ENCODE results near the gene IGFBP3. TPM values are rescaled to one million over a fixed set of nuclear protein-coding genes. Genes with fewer than 3 reads are reported as not detected.

IGFBP3 gene
- total RNA-seq, 2 donors from 2014 or later = 122 to 251 TPM

DNA sequence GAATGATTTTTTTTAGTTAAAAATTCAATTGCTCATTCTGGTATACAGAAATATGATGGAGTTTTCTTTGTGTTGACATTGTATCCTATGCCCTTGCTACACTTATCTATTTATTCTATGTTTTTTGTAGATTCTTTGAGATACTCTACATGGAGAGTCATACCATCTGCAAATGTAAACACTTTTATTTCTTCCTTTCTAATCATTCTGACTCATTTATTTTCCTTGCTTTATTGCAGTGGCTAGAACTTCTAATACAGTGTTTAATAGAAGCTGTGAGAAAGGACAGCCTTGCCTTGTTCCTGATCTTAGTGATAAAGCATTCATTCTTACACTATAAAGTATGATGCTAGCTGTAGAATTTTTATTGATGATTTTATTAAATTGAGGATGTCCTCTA, 9.9 kb upstream of the IGFBP3 start:
- TF ChIP-seq, protein P1, sequence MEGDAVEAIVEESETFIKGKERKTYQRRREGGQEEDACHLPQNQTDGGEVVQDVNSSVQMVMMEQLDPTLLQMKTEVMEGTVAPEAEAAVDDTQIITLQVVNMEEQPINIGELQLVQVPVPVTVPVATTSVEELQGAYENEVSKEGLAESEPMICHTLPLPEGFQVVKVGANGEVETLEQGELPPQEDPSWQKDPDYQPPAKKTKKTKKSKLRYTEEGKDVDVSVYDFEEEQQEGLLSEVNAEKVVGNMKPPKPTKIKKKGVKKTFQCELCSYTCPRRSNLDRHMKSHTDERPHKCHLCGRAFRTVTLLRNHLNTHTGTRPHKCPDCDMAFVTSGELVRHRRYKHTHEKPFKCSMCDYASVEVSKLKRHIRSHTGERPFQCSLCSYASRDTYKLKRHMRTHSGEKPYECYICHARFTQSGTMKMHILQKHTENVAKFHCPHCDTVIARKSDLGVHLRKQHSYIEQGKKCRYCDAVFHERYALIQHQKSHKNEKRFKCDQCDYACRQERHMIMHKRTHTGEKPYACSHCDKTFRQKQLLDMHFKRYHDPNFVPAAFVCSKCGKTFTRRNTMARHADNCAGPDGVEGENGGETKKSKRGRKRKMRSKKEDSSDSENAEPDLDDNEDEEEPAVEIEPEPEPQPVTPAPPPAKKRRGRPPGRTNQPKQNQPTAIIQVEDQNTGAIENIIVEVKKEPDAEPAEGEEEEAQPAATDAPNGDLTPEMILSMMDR (IDR thresholded peaks at IDR 0.05) = no peak
- Histone ChIP-seq H3K27me3 (no peaks in the 10 kb centered on the region), H3K4me1 (no peaks in the 10 kb centered on the region), H3K27ac (no peak overlapping the region), H3K4me3 (no peak overlapping the region), H3K9me3 (no peaks in the 10 kb centered on the region), H3K36me3 (no peaks in the 10 kb centered on the region)
- no peak for DNase-seq (ENCODE audit: low spot score)

DNA sequence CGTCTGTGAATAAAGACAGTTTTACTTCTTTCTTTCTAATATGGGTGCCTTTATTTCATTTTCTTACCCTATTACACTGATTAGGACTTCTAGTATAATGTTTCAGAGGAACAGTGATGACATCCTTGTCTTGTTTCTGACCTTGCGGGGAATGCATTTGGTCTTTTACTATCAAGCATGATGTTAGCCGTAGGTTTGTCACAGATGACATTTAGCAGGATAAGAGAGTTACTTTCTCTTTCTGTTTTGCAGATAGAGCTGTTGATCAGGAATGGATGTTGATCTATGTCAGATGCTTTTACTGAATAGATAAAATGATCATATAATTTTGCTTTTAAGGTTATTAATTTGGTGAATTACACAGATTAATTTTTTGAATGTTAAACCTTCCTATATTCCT, 6.6 kb upstream of the IGFBP3 start:
- Histone ChIP-seq H3K4me1 (peaks cover 0 to 13% of the 10 kb centered on the region in 2 donors), H3K4me3 (no peak overlapping the region), H3K36me3 (no peaks in the 10 kb centered on the region), H3K27ac (no peak overlapping the region), H3K27me3 (no peaks in the 10 kb centered on the region), H3K9me3 (no peaks in the 10 kb centered on the region)
- DNase-seq (ENCODE audit: low spot score) = no peak
- TF ChIP-seq, protein P1 (IDR thresholded peaks at IDR 0.05) = no peak

DNA sequence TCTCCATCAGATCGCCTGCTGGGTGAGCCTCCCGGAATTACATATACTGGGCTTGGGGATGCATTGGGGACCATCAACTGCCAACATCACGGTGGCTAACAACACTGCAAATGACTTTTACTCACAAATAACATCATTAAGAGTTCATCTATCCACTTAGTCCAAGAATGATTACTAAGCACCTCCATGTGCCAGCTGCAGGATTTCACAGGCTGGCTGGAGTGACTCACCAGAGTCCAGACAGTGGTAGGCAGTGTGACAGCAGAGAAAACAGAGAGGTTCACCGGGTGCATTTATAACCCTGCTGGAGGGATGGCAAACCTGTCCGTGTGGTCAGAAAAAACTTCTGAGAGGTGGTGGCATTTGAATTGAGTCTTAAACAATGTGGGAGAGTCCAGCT, 3.2 kb upstream of the IGFBP3 start:
- H3K9me3 ChIP-seq = no peaks in the 10 kb centered on the region
- no peaks in the 10 kb centered on the region for H3K27me3 ChIP-seq
- H3K4me1 ChIP-seq = peaks cover 0 to 44% of the 10 kb centered on the region in 2 donors
- TF ChIP-seq, protein P1 (IDR thresholded peaks at IDR 0.05) = no peak
- DNase-seq (ENCODE audit: low spot score) = peak; percentile 70
- no peaks in the 10 kb centered on the region for H3K36me3 ChIP-seq
- no peak overlapping the region for H3K27ac ChIP-seq
- no peak overlapping the region for H3K4me3 ChIP-seq

DNA sequence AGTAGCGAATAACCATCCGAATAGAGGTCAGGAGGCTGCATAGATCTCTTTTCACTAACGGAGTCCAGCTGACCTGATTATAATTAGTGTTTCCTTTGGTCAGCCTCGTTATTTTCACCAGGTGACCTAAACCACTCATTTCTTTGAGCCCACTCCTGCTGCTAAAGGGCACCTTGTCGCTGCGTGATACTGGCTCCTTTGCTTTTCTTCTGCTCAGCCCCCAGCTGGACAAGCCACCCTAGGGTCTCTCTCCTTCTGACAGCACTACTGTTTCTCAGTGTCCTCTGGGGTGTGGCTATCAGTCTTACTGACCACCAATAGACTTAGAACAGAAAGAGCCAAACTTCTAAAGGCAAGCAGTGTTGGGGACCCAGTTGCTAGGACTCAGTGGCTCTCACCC, 2.7 kb upstream of the IGFBP3 start:
- H3K4me1 ChIP-seq = peaks cover 0 to 46% of the 10 kb centered on the region in 2 donors
- no peak overlapping the region for H3K4me3 ChIP-seq
- H3K36me3 ChIP-seq = no peaks in the 10 kb centered on the region
- H3K27me3 ChIP-seq = no peaks in the 10 kb centered on the region
- no peaks in the 10 kb centered on the region for H3K9me3 ChIP-seq
- DNase-seq (ENCODE audit: low spot score) = peak; percentile 34
- TF ChIP-seq, protein P1 (IDR thresholded peaks at IDR 0.05) = no peak
- H3K27ac ChIP-seq = no peak overlapping the region

DNA sequence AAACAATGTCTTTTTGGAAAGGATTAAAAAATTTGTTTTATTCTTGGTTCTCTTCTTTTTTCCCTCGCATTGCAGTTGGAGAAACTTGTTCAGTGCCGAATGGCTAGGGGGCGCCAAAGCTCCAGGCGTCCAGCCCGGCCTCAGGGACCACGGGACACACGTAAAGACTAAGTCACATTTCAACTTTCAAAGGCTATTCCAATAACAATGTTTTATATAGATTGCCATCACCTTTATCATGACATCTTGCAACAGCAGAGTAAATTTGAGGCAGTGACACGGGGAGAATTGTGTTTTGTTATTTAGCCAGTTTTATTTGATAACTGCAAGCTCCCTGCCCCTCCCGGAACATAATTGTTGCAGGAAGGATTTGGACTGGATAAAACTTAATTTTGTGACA, 2.2 kb upstream of the IGFBP3 start:
- H3K27me3 ChIP-seq = no peaks in the 10 kb centered on the region
- H3K4me3 ChIP-seq = peak overlapping the region in 1 of 2 donors; percentile 56
- peak; percentile 84 for DNase-seq (ENCODE audit: low spot score)
- H3K36me3 ChIP-seq = no peaks in the 10 kb centered on the region
- TF ChIP-seq, protein P1 (IDR thresholded peaks at IDR 0.05) = peak; percentile 92 to 95
- H3K4me1 ChIP-seq = peaks cover 0 to 46% of the 10 kb centered on the region in 2 donors
- no peaks in the 10 kb centered on the region for H3K9me3 ChIP-seq
- peak overlapping the region in 1 of 2 donors; percentile 20 for H3K27ac ChIP-seq

DNA sequence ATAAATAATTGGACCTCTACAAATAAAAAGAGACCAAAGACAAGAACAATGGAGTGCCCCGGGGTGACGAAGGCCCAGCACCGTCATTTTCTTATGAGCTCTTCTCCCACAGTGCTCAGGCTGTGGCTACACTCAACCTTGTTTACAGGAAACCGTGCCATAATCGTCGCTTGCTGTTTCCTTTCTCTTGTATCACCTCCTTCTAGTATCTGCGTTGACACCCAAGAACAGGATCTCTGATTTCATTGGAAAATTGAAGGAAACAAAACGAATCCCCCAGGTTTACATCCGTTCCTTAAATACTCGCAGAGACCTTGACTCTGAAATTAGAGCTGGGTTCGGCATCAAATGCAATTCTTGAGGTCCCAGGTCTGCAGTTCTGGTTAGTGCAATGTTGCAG, 1.7 kb upstream of the IGFBP3 start:
- H3K4me3 ChIP-seq = peak overlapping the region; percentile 4 to 56
- no peaks in the 10 kb centered on the region for H3K27me3 ChIP-seq
- H3K36me3 ChIP-seq = no peaks in the 10 kb centered on the region
- H3K27ac ChIP-seq = peak overlapping the region; percentile 20 to 30
- TF ChIP-seq, protein P1 (IDR thresholded peaks at IDR 0.05) = no peak
- H3K9me3 ChIP-seq = no peaks in the 10 kb centered on the region
- H3K4me1 ChIP-seq = peaks cover 0 to 49% of the 10 kb centered on the region in 2 donors
- DNase-seq (ENCODE audit: low spot score) = peak; percentile 58

All from right atrium auricular region (tissue), 2 donors.